ENCODE results near the gene NIM1K.
"Not testable (repeated sequence)": the region's sequence is repeated elsewhere in the genome, so short reads cannot be mapped to it uniquely, and the experiment has no call there.

Gene NIM1K

DNA sequence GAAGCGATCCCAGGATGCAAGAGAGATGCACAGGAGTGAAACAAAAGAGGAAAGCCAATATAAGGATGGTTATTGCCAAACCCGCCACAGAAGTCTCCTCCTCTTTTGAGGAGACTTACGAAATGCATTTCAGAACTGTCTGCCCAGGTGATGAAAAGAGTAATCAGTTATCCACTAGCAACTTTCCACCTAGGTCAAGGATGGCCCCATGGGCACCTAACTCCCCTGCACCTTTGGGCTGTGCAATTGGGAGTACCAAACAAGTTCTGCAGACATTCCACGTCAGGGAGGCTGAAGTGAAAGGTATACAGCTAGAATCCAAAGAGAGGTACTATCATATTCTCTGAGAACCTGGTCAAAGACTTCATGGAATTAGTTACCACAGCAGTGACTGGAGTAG lies 95.5 kb downstream of the NIM1K start:
- no peak for DNase-seq

DNA sequence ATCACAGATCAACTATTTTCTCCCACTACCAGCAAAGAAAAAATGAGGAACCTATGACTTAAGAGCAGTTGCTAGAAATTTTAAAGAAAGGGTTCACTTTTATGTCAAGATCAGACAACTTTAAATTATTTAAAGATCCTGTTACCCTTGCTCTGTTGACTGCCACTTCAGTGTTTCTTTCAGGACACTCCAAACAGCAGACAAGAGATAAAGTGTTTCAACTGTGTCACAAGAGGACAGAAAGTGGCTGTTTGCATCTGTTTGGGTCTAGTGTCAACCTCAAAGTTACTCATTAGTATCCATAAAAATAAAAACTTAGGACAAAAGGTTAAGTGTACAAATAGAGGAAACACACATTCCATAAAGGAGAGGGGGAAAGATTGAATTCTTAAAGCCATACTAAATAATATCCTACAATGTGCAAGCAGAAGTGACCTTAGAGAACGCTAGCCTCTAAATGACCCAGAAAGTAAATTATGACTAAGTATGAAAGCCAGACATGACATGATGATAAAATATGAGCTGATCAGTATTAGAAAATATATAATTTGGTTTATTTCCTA lies 96.3 kb downstream of the NIM1K start:
- no peak for DNase-seq

DNA sequence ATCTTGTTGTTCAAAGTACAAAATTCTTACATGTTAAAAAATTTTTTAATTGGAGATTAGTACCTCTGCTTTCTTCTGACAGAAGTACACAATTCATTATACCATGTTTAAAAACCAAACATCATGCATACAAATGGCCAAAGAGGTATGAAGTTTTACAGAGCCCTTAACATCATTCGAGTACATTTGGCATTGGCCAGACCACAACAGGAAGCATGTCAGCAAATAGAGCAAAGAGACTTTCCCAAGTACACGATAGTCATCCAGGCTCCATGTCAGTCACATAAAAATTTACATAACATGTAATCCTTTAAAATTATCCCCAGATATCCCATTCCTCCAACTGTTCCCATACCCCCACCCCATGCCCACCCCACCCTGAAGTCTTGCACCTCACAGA lies 98.7 kb downstream of the NIM1K start:
- no peak for DNase-seq

DNA sequence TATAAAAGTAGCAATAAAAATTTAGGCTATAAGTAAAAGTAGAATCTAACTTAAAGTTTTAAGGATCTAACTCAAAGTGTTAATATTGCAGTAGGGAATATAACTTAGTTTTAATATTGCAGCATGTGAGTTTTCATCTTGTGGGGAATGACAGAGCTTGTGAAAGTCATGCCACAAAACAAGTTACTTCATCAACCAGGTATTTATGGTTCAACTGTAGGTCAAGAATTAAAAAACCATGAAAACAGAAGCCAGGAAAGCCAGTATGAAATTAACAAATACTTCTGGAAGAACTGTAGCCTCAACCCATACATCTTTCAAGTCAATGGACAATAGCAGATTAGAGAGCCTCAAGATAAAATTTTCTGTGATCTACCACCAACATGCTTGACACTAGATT lies 102.2 kb downstream of the NIM1K start:
- peak; percentile 47 for DNase-seq

DNA sequence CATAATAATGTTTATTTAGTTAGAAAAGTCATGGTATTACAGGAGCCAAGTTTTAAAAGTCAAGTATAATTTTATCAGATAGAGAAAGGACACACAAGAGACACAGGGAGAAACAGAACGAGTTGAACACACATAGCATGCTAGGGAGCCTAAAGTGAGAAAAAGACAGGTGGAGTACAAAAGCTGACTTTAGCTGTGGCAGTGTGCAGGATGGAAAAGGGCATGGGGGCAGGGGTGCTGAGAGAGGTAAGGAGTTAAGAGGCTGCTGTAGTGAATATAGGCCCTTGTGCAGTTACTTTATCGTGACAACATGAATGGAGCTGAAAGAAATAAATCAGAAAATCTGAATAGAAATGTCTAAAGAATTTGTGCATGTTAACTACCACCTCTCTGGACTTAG lies 103.2 kb downstream of the NIM1K start:
- DNase-seq: no peak

DNA sequence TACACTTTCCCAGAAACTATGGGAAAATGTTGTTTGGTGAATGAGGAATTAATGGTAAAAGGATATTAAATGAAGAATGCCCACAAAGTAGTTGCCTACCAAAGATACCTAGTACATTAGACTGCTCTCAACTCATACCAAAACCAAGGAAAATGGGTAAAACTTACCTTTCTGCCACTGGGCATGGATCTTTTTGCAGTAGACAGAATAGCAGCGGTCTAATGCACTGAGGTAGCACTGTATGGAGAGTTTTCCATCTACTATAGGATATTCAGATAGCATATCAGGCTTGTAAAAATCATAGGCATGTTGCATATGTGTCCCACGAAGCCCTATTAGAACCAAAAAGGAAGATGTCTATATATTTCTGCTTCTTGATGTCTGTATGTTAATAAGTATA lies 104.8 kb downstream of the NIM1K start:
- no peak for DNase-seq

DNA sequence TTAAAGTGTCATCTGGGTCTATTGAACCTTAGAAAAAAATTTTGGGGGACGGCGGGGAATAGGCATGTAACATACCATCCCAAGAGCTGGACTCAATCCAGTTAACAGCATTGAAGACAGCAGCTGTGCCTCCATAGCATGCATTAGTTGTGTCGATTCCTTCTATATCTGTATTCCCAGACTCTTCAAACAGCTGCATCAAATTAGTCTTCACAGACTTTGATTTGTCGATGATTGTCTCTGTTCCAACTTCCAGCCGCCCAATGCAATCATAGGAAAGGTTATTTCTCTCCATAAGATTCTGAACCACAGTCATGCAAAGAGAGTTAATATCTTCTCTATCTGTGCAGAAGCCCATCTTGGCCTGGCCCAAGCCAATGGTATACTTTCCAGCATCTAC lies 106.4 kb downstream of the NIM1K start:
- DNase-seq: no peak

DNA sequence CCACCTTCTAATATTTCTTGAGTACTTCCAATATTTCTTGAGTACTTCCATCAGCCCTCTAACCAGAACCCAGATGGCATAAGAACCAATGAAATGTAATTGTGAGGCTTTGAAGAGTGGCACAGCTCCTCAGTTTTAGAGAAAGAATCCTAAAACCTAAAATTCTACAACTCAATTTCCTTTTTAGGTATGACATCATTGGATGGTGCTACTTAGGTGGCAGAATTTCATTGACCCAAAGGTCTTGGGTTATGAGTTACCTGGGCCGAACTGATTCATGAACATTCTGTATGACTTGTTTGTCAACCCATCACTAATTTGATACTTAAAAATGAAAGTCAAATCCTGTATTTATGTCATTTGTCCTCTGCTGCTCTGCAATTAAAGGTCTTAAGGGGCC lies 108.1 kb downstream of the NIM1K start:
- no peak for DNase-seq

DNA sequence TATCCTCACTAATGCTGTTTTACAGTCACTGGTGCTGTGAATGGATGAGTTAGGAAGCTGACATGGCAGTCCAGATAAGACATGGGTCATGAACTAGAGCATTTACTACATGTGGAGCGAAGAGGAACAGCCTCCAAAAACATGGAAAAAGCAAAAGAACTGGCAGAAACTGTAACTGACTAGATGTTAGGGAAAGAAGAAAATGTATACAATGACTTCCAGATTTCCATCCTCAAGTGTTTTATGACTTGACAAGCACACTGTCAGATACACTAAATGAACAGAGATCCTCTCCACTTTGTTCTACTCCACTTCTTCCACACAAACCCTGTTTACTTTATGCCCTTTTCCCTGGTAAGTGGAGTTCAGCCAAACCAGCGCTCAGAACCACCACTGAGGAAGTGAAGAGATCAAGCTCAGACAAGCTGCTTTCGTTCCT lies 109.6 kb downstream of the NIM1K start:
- DNase-seq: no peak

DNA sequence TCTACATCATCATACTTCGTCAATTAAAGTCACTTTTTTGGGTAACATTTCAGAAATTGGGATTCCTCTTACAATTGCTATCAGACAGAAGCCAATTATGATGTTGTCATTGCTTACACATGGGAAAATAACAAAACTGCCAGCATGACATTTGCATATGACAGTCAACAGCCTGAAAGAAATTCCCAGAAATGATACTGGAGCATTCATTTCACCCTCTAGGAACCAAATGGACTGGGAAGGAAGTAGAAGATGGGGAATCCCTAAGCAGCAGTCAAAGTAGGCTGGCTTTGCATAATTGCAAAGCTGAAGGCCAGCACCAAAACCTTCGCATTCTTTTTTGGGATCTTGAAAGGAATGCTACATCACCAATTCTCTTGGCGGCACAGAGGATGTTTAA lies 110.5 kb downstream of the NIM1K start:
- DNase-seq: no peak

DNA sequence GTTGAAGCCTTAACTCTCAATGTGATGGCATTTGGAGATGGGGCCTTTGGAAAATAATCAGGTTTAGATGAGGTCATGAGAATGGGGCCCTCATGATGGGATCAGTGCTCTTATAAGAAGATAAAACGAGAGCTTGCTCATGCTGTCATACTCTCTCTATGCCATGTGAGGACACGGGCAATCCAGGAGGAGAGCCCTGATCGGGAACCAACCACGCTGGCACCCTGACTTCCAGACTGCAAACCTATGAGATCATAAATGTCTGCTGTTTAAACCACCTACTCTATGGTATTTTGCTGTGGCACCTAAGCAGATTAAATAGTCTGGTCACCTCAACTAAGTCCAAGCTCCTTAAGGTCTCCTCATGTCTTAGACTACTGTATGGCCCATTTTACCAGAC lies 111.2 kb downstream of the NIM1K start:
- DNase-seq: no peak

DNA sequence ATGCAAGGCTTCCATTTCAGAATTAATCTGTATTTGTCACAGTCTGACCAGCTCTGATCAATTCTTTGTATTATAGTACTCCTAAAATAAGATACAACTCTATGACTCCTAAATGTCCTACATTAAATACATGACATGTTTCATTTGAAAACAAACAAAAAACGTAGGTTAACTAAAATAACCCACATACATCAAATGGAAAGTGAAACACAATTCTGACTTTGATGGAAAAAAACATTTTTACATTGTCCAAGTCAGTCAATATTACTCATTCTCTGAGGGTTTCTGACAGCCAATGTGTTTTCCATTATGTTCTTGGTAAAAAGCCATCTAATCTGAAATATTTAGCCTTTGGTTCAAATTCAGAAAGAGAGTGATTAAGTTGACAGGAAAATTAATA lies 112.5 kb downstream of the NIM1K start:
- peak; percentile 47 for DNase-seq

DNA sequence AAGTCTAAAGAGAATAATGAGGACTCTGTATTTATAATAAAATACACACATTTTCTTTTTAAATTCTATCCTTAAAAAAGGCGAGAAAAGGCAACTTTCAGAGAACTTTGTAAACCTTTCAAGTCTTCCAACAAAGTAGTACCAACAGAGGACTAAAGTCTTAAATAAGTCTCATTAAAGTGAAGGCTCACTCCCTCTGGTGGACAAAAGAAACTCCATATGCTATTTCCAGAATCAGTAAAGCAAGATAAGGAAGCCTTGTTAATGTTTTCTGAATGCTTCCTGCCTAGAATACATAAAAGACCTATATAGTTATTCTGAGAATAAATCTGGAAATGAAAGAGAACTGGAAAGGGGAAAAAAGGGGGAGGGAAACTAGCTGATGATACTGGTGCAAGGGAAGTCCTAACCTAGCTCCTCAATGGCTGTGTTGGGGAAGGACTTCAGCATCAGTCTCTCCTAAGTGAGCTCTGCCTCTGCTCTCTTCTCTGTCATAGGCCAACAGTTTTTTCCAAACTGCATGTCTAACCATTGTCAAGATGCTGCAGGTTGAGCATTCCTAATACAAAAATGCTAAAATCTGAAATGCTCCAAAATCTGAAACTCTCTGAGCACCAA lies 114.0 kb downstream of the NIM1K start:
- peak; percentile 63 for DNase-seq

DNA sequence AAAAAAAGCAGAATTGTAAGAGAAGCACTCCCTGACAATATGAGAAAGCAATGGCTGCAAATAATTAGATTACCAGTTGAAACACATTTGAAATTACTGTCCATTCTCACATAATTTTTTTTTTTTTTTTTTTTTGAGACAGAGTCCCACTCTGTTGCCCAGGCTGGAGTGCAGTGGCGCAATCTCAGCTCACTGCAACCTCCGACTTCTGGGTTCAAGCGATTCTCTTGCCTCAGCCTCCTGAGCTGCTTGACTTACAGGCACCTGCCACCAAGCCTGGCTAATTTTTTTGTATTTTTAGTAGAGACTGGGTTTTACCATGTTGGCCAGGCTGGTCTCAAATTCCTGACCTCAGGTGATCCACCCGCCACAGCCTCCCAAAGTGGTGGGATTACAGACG lies 114.9 kb downstream of the NIM1K start:
- not testable (repeated sequence) for DNase-seq

DNA sequence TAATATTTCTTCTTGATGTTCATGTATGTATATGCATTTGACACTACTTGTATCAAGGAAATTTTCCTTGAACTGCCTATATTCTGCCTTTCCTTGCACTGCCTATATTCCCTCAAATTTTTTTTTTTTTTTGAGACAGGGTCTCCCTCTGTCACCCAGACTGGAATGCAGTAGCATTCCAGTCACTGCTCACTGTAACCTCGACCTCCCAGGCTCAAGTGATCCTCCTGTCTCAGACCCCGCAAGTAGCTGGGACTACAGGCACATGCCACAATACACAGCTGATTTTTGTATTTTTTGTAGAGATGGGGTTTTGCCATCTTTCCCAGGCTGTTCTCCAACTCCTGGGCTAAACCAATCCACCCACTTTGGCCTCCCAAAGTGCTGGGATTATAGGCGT lies 117.1 kb downstream of the NIM1K start:
- DNase-seq: no peak

DNA sequence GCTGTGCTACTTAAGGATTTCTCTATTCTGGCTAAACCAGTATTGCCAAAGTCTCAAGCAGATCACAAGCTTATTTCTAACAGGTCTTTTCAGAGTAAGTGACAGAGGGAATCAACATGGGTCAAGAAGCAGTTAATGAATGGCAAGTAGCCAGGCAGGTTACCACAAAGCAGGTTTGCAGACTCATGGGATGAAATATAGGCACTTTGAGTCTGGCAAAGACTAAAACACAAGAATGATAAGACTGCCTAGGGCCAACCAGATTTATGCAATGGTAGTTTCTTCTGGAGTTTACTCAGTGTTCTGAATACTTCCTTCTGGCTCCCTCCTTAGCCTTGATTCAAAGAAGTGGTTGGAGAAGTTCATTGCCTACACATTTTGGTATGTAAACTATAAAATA lies 117.6 kb downstream of the NIM1K start:
- no peak for DNase-seq

DNA sequence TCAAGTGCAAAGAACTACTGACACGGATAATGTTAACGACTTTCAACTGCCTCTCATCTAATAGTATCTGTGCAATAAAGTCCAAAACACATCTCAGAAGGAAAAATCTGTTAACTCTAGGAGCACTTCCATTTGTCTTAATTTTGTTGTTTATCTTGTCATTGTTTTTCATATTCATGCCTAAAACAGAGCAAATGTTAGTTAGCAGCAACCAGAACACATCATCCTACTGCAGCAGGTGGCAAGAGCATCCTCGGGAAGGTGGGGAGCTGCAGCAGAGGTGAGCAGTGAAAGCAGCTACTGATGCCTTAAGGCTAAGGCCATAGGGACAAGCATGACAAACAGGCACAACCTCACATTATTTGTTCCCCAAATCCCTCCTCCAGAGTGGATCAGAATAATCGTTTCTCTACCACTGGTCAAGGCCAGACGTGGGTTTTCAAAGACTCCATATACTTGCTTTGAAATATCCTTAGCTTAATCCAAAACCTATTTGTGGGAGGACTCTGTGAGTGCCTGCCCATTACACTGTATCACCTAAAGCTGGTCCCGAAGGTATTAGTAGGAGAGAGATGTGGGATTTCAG lies 120.1 kb downstream of the NIM1K start:
- no peak for DNase-seq

DNA sequence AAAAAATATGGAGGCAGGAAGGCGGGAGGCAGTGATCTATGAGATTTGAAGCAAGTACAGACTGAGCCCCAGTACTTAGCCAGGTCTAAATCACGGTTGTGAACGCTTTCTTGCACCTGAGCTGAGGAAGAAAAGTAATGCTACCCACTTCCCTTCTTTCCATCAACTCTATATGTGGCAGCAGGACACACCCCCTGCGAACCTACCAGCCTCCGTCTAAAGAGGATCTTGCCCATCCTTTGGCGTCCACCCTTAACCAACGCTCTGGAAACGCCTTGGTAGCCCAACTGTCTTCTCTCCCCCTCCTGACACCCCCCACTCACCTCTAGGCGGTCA lies 120.6 kb downstream of the NIM1K start:
- no peak for DNase-seq

DNA sequence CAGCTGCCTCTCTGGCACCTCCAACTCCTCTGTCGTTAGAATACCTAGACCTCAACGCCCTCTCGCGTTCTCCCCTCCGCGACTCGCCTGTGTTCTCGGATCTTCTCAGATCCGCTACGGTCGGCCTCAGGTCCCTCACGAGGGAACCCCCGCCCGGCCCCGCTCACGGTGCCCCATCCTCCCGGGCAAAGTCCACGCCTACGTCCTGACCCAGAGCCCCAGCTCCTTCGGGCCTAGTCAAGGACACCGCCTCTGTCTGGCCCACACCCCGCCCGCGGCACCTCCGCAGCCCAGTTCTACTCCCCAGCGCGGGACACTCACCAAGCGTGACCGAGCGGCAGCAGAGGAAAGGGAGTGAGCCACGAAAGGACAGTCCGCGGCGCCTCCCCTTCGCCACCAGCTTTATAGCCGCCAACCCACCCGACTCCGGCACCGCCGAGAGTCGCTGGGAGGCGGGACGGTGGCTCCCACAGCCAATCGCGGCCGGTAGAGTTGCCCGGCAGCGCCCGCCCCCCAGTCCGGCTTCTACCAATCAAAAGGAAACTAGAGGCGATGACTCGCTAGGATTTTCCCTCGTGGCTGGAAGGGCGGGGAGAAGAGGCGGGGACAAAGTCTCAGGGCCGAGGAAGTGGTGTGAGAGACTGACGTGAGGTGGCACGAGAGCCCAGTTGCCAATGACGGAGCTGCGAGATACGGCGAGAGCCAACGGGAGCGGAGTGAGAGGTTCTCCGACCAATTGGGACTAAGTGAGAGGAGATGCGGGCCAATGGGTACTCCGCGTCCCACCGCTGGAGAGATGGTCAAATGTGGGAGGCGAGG lies 121.2 kb downstream of the NIM1K start, which contains the start of gene HMGCS1:
Gene HMGCS1 (minus strand): TSS at position 378 of the 819 bp plus-strand sequence. CDS start 14,447 bp downstream, outside the sequence.
- peak; percentile 100 for DNase-seq

DNA sequence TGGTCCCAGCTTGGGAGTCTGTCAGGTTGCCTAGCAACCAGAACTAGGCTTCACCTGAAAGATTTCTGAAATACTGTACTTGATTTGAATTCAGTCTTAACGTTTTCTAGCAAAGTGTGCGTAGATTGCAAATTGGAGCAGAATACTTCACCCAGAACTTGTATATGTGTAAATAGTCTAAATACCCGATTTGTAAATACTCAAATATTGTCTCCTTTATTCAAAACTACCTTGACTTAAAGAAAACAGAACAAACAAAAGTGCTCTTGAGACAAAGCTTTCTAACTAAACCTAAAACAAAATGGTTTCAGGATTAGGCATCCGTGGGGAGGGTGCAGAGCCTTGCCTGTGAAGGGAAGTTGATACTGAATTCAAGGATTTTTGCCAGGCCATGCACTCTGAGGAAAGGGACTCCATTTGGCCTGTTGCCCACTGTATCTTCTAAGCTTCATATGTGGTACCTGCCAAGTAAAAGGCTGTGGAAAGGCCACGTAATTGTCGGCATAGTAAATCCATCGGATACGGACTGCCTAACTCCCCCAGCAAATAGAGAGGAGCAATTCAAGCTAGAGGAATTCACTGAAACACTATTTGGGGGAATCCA lies 121.9 kb downstream of the NIM1K start:
- DNase-seq: no peak

DNA sequence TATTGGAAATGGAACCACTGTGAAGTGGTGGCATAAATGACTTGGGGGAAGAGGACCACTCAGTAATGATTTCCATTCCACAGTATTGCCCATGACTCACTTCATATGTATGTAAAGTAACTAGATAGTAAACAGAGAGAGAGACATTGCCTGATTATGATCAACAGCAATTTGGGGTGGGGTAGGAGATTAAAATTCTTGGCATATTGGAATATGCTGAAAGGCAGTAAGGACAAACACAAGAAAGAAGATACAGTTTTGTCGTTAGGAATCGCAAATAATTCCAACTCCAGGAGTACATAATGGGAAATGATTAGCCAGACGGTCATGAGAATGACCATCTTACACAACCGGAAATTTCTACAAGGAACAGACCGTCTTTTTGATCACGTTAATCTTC lies 122.7 kb downstream of the NIM1K start:
- DNase-seq: peak; percentile 11

DNA sequence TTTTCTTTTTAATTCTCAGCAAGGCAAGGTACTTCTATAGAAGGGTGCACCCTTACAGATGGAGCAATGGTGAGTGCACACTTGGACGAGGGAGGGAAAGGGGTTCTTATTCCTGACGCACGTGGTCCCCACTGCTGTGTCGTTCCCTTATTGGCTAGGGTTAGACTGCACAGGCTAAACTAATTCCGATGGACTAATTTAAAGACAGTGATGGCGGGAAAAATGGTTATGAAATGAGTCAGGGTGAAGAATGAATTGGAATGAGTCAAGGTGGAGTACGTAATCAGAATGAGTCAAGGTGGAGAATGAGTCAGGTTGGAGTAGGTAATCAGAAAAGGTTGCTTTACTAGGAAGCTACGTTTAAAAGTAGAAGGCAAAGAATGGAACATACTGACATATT lies 123.2 kb downstream of the NIM1K start:
- peak; percentile 53 for DNase-seq

DNA sequence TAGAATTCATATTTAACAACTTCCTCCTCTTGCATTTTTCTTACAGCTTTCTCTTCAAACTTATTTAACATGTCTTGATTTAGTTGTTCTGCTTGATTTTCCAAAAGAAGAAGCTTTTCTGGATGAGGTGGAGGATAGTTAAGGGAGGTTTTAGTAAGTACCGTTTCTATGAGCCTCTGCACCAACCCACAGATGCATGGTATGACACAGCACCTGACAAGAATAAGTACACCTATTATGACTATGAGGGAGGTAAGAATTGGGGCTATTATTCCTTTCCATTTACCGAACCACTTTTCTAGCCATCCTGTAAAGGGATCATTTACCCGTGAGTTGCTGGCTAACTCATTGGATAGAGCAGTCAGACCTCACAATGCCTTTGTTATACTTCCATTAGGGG lies 123.7 kb downstream of the NIM1K start:
- DNase-seq: no peak

DNA sequence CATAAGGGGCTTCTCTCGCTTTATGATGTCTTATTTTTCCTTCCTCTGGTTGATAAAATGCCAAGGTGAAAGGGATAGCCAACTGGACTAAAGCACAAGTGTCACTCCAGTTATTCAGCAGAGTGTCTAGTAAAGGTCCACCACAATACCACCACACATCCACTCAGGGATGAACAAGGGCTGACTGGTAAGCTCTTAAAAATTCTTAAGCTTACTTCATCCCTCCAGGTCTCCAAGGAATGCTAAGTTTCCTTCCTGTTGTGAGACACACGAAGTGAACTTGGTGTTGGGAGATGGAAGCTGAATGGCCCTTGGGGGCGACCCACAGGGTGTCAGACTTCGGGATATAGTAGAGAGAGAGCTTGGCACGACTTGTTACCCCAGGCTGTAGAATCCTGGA lies 124.4 kb downstream of the NIM1K start:
- DNase-seq: no peak
